H1 (cell line): ENCODE measurements around the gene NPHS2. TPM values are rescaled to one million over a fixed set of nuclear protein-coding genes. Genes with fewer than 3 reads are reported as not detected.

ENCODE experiments used
- BRCA1 ChIP-seq: IDR thresholded peaks from 2 replicates; pipeline ENCODE4 v1.6.1; 2012; ENCODE audit warnings: low read depth, low read length, improper control_type of control experiment
- CEBPB ChIP-seq: IDR thresholded peaks from 2 replicates; pipeline ENCODE4 v1.6.1; 2012; ENCODE audit warnings: low read depth, low read length
- JUN ChIP-seq: IDR thresholded peaks from 2 replicates; pipeline ENCODE4 v1.6.1; 2011; ENCODE audit warnings: low read depth, mild to moderate bottlenecking, improper control_type of control experiment, low read length
- KDM4A ChIP-seq: IDR thresholded peaks from one replicate; pipeline ENCODE4 v1.7.1; 2012; ENCODE audit warnings: low read depth, mild to moderate bottlenecking, moderate library complexity, low read length, inconsistent platforms; ENCODE audit not compliant: severe bottlenecking
- MAFK ChIP-seq: IDR thresholded peaks from 2 replicates; pipeline ENCODE4 v1.6.1; 2012; ENCODE audit warnings: low read depth, mild to moderate bottlenecking, improper control_type of control experiment, low read length
- PHF8 ChIP-seq: fragments of 200-600 bp; sonication (generic); conservative IDR thresholded peaks from 2 replicates; pipeline ENCODE4 v1.7.1; 2012; ENCODE audit warnings: low read depth, mild to moderate bottlenecking, inconsistent platforms, low read length, moderate library complexity
- RNF2 ChIP-seq: fragments of 200-900, 300-1000 bp; sonication (generic); IDR thresholded peaks from 2 replicates; pipeline ENCODE4 v1.7.1; 2016; ENCODE audit warnings: borderline replicate concordance, low read depth, mild to moderate bottlenecking, antibody characterized with exemption, low read length; ENCODE audit not compliant: poor library complexity, severe bottlenecking; ENCODE audit errors: missing control alignments
- SRF ChIP-seq: IDR thresholded peaks from 2 replicates; pipeline ENCODE4 v1.6.1; 2011; ENCODE audit warnings: mild to moderate bottlenecking, low read depth, low read length, moderate library complexity
- TBP ChIP-seq: IDR thresholded peaks from 2 replicates; pipeline ENCODE4 v1.6.1; 2011; ENCODE audit warnings: low read depth, low read length, improper control_type of control experiment
- polyA plus RNA-seq, 7 experiments: library from polyadenylated mRNA; depleted of rRNA in 3 of 7; stranded (reverse) in 5 of 7; unstranded in 2 of 7; fragments of >200 nt in 5 of 7; fragments of 200-250 nt in 2 of 7; gene quantifications; 1 replicate in 5 of 7; 2 replicates in 1 of 7; 4 replicates in 1 of 7; pipeline versions ENCODE4 v1.2.1 to v1.2.3, GENCODE V29; 2011 to 2013; ENCODE audit warnings: missing spikeins in 2 of 7, mixed read lengths in 2 of 7
- total RNA-seq: library from RNA; stranded (reverse); fragmentation: NEBNext Ultra II Directional; extraction: Animal tissue kit (Norgen Biotek cat#: 25700); gene quantifications from 2 replicates; pipeline ENCODE4 v1.2.1, GENCODE V29; 2021
- TF ChIP-seq, protein P1 (sequence below): fragments of 300-600 bp; sonication (generic); IDR thresholded peaks from 2 replicates; pipeline ENCODE4 v1.7.1; 2012; ENCODE audit warnings: low read length, moderate library complexity, mild to moderate bottlenecking, inconsistent platforms; ENCODE audit not compliant: insufficient replicate concordance

NPHS2 gene
- total and polyA plus RNA-seq, 2 of the 8 experiments (the other 6 are each of a cell fraction or from before 2014, with no cell fraction given): not detected

GRCh38 chr1:179575497-179576314 is at the start of gene NPHS2 (continued):
- TF ChIP-seq, protein P1, sequence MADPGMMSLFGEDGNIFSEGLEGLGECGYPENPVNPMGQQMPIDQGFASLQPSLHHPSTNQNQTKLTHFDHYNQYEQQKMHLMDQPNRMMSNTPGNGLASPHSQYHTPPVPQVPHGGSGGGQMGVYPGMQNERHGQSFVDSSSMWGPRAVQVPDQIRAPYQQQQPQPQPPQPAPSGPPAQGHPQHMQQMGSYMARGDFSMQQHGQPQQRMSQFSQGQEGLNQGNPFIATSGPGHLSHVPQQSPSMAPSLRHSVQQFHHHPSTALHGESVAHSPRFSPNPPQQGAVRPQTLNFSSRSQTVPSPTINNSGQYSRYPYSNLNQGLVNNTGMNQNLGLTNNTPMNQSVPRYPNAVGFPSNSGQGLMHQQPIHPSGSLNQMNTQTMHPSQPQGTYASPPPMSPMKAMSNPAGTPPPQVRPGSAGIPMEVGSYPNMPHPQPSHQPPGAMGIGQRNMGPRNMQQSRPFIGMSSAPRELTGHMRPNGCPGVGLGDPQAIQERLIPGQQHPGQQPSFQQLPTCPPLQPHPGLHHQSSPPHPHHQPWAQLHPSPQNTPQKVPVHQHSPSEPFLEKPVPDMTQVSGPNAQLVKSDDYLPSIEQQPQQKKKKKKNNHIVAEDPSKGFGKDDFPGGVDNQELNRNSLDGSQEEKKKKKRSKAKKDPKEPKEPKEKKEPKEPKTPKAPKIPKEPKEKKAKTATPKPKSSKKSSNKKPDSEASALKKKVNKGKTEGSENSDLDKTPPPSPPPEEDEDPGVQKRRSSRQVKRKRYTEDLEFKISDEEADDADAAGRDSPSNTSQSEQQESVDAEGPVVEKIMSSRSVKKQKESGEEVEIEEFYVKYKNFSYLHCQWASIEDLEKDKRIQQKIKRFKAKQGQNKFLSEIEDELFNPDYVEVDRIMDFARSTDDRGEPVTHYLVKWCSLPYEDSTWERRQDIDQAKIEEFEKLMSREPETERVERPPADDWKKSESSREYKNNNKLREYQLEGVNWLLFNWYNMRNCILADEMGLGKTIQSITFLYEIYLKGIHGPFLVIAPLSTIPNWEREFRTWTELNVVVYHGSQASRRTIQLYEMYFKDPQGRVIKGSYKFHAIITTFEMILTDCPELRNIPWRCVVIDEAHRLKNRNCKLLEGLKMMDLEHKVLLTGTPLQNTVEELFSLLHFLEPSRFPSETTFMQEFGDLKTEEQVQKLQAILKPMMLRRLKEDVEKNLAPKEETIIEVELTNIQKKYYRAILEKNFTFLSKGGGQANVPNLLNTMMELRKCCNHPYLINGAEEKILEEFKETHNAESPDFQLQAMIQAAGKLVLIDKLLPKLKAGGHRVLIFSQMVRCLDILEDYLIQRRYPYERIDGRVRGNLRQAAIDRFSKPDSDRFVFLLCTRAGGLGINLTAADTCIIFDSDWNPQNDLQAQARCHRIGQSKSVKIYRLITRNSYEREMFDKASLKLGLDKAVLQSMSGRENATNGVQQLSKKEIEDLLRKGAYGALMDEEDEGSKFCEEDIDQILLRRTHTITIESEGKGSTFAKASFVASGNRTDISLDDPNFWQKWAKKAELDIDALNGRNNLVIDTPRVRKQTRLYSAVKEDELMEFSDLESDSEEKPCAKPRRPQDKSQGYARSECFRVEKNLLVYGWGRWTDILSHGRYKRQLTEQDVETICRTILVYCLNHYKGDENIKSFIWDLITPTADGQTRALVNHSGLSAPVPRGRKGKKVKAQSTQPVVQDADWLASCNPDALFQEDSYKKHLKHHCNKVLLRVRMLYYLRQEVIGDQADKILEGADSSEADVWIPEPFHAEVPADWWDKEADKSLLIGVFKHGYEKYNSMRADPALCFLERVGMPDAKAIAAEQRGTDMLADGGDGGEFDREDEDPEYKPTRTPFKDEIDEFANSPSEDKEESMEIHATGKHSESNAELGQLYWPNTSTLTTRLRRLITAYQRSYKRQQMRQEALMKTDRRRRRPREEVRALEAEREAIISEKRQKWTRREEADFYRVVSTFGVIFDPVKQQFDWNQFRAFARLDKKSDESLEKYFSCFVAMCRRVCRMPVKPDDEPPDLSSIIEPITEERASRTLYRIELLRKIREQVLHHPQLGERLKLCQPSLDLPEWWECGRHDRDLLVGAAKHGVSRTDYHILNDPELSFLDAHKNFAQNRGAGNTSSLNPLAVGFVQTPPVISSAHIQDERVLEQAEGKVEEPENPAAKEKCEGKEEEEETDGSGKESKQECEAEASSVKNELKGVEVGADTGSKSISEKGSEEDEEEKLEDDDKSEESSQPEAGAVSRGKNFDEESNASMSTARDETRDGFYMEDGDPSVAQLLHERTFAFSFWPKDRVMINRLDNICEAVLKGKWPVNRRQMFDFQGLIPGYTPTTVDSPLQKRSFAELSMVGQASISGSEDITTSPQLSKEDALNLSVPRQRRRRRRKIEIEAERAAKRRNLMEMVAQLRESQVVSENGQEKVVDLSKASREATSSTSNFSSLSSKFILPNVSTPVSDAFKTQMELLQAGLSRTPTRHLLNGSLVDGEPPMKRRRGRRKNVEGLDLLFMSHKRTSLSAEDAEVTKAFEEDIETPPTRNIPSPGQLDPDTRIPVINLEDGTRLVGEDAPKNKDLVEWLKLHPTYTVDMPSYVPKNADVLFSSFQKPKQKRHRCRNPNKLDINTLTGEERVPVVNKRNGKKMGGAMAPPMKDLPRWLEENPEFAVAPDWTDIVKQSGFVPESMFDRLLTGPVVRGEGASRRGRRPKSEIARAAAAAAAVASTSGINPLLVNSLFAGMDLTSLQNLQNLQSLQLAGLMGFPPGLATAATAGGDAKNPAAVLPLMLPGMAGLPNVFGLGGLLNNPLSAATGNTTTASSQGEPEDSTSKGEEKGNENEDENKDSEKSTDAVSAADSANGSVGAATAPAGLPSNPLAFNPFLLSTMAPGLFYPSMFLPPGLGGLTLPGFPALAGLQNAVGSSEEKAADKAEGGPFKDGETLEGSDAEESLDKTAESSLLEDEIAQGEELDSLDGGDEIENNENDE: no peak
- TF ChIP-seq TBP (no peak), CEBPB (no peak), MAFK (no peak), RNF2 (peak; percentile 30), SRF (no peak), BRCA1 (no peak), JUN (no peak), KDM4A (peak; percentile 91), PHF8 (no peak)
